Upper lobe of left lung (tissue), 6 donors: ENCODE measurements around the gene NSD2. TPM values are rescaled to one million over a fixed set of nuclear protein-coding genes. Genes with fewer than 3 reads are reported as not detected.

Experiments
- ATAC-seq, 2 donors: fragments of 200-7000 bp; cut with Tn5 transposase; one replicate each; pipeline ENCODE4 v1.9.1; 2022; ENCODE audit warnings: mild to moderate bottlenecking in 2 of 2, moderate library complexity in 2 of 2; ENCODE audit not compliant: low FRiP score in 2 of 2
- DNase-seq, 2 donors: peaks; one replicate each; pipeline ENCODE4 v3.0.0-alpha.2; 2019 to 2020
- H3K27ac ChIP-seq, 4 donors: fragments of 200-600 bp; sonication (generic); one replicate each; pipeline ENCODE4 v1.5.1; 2016 to 2019
- H3K27me3 ChIP-seq, 4 donors: fragments of 200-600 bp; sonication (generic); one replicate each; pipeline ENCODE4 v1.5.1; 2017 to 2019
- H3K36me3 ChIP-seq, 4 donors: fragments of 200-600 bp; sonication (generic); one replicate each; pipeline ENCODE4 v1.5.1; 2016 to 2019
- H3K4me1 ChIP-seq, 4 donors: fragments of 200-600 bp; sonication (generic); one replicate each; pipeline ENCODE4 v1.5.1; 2018 to 2019
- H3K4me3 ChIP-seq, 4 donors: fragments of 200-600 bp; sonication (generic); one replicate each; pipeline ENCODE4 v1.5.1; 2017 to 2019; ENCODE audit warnings: mild to moderate bottlenecking in 2 of 4, moderate library complexity in 1 of 4
- H3K9me3 ChIP-seq, 4 donors: fragments of 200-600 bp; sonication (generic); one replicate each; pipeline ENCODE4 v1.5.1; 2018 to 2019
- CTCF ChIP-seq, 6 experiments: fragments of 450-650 bp in 4 of 6; fragments of 200-600 bp in 2 of 6; sonication (generic) in 2 of 6; IDR thresholded peaks; one replicate each; pipeline ENCODE4 v1.5.1; 2016 to 2019; ENCODE audit warnings: antibody characterized with exemption in 6 of 6
- EP300 ChIP-seq, 4 donors: sonication (generic); formaldehyde crosslinking; IDR thresholded peaks; one replicate each; pipeline ENCODE4 v1.5.1; 2017; ENCODE audit warnings: antibody characterized with exemption in 4 of 4, control low read depth in 2 of 4
- POLR2A ChIP-seq, 4 donors: fragments of 450-650 bp; IDR thresholded peaks; one replicate each; pipeline ENCODE4 v1.5.1; 2016 to 2017; ENCODE audit warnings: antibody characterized with exemption in 4 of 4, mild to moderate bottlenecking in 2 of 4
- POLR2AphosphoS5 ChIP-seq, 2 donors: sonication (generic); formaldehyde crosslinking; IDR thresholded peaks; one replicate each; pipeline ENCODE4 v1.5.1; 2017; ENCODE audit warnings: antibody characterized with exemption in 2 of 2
- WGBS, 2 donors: methylation state at CpG; one replicate each; pipeline ENCODE4 v1.1.5; 2017 to 2018; 5-methylcytosine and 5-hydroxymethylcytosine counted together
- total RNA-seq, 6 donors: library from RNA; depleted of rRNA in 4 of 6; stranded (reverse); fragments of >200 nt in 4 of 6; gene quantifications; one replicate each; pipeline versions ENCODE4 v1.1.0 to v1.2.1, GENCODE V29; 2016 to 2021
- donor health status: DM: no; HTN: no; CAD: no; lungs with moderate emphysema.
- donor health status: DM: no; HTN: yes; CAD: no; lungs with severe emphysema.

The NSD2 gene
- 100 to 1,000 TPM in 2 of 6 donors, 10 to 100 TPM in 4; 35.7 to 164 (median 53.1) TPM for total RNA-seq

- TF ChIP-seq POLR2A (IDR thresholded peaks at IDR 0.05) (peak in 3 of 4 donors; percentile 74 to 88 (median 86)), EP300 (IDR thresholded peaks at IDR 0.05) (no peak), CTCF (IDR thresholded peaks at IDR 0.05) (peak in 1 of 6 experiments; percentile 15), POLR2AphosphoS5 (IDR thresholded peaks at IDR 0.05) (peak; percentile 71 to 80)
- Histone ChIP-seq H3K4me3 (peak within 1 kb of the TSS; percentile 96 to 99 (median 98)), H3K4me1 (peaks cover 13 to 41% (median 22%) of the 10 kb centered on the region in 4 donors), H3K9me3 (no peaks in the 10 kb centered on the region), H3K27ac (peak within 1 kb of the TSS; percentile 94 to 99 (median 98)), H3K27me3 (no peaks in the 10 kb centered on the region), H3K36me3 (no peaks in the 10 kb centered on the region)
- DNase-seq, result peak; percentile 90 to 99
- ATAC-seq, result peak; percentile 86 to 93
- 0 to 1% methylated on average over 15 to 24 of the region's 155 CpGs for WGBS, 2 donors
Observed at GRCh38 chr4:1870578-1871443, at the start of gene NSD2. TSS of gene NSD2 (plus strand) at chr4:1871393. CDS start at chr4:1900655, 29,262 bp downstream.

DNA sequence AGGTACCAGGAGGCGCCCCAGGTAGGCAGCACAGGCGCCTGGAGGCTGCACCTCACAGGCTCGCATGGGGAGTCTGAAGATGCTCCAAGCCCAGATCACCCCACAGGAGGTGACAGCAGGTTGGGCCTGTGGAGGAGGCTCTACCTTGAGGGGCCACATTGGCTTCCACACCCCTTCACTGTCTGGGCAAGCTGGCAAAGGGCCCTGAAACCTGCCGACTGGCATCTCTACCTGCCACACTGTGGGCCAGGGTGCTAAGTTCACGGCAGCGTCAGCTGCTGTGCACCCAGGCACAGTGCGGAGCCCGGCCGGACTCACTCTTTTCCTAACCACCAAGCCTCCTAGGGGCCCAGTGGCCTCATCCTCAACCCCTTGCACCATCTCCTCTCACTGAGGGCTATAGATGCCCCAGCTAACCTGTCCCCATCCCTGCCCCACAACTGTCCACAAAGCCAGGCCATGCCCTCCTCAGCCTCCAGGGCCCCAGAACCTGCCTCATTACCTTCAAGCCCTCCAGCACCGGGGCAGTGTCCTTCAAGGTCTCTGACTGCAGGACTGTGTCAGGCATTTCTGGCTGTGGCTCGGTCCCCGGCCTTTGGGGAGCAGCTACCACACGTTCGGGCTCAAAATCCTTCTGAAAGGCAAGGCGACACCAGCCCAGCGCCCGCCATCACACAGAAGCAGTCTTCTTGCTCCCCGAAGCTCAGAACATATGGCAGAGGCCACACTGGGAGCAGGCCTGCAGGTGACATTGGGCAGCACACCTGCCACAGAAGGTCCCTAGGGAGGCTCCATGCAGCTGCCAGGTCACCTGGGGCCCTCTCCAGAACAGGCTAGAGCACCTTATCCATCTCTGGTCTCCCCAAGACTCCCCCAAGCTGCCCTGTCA lies 49.3 kb upstream of the NSD2 start:
- H3K27me3 ChIP-seq, result no peaks in the 10 kb centered on the region
- peaks cover 0 to 5% (median 0%) of the 10 kb centered on the region in 4 donors for H3K4me1 ChIP-seq
- no peak overlapping the region for H3K4me3 ChIP-seq
- ATAC-seq (no peak), DNase-seq (no peak)
- no peaks in the 10 kb centered on the region for H3K9me3 ChIP-seq
- TF ChIP-seq CTCF (IDR thresholded peaks at IDR 0.05), result no peak
- no peak for TF ChIP-seq POLR2A (IDR thresholded peaks at IDR 0.05)
- no peak for TF ChIP-seq EP300 (IDR thresholded peaks at IDR 0.05)
- no peak for TF ChIP-seq POLR2AphosphoS5 (IDR thresholded peaks at IDR 0.05)
- WGBS, 2 donors, result 94 to 97% methylated on average over 6 to 18 of the region's 18 CpGs
- H3K36me3 ChIP-seq, result peaks cover 33 to 98% (median 75%) of the 10 kb centered on the region in 4 donors
- H3K27ac ChIP-seq, result no peak overlapping the region

DNA sequence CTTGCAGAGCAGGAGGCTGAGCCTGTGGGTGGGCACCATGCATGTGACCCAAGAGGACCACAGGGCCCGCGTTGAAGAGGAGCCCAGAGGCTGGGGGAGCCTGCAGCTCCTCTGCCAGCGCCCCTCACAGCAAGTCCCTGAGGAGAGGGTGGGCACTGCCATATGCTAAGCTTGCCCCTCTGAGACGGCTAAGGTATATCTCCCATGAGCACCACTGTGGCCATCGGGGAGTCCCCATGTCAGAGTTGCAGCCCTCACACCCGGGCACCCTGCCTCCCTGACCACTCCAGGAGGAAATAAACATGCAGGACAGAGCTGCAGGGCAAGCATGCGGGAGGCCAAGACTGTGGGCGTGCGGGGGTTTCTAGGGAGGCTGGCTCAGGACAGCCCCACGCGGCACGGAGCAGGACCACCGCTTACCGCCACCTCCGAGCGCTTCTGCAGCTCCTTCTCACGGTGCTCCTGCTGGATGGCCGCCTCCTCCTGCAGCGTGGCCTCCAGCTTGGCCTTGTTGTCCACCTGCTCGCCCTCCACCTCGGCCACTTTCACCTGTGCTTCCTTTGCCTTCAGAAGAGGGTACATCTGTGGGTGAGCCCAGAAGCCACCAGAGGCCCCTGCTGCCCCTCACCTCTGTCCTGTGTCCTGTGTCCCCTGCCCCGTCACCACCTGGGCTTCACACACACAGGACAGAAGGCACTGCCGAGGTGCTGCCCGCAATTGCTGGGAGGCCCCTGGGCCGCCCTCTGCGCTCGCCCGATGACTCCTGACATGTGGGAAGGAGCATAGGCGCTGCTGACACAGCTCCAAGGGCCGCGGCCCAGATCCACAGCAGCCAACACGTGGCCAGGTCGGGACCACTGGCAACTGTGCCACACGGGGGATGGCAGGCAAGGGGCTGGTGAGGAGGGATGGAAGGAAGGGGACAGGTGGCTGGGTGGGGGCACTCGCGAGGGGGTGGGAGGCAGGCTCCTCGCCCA lies 48.3 kb upstream of the NSD2 start:
- Histone ChIP-seq H3K27me3 (no peaks in the 10 kb centered on the region), H3K4me1 (peaks cover 0 to 5% (median 0%) of the 10 kb centered on the region in 4 donors), H3K27ac (no peak overlapping the region), H3K4me3 (no peak overlapping the region), H3K9me3 (no peaks in the 10 kb centered on the region), H3K36me3 (peaks cover 33 to 89% (median 68%) of the 10 kb centered on the region in 4 donors)
- DNase-seq, result peak in 1 of 2 donors; percentile 73
- TF ChIP-seq POLR2AphosphoS5 (IDR thresholded peaks at IDR 0.05), result no peak
- TF ChIP-seq POLR2A (IDR thresholded peaks at IDR 0.05), result no peak
- TF ChIP-seq CTCF (IDR thresholded peaks at IDR 0.05), result no peak
- TF ChIP-seq EP300 (IDR thresholded peaks at IDR 0.05), result no peak
- WGBS, 2 donors, result 94 to 97% methylated on average over 11 to 35 of the region's 37 CpGs
- no peak for ATAC-seq

GRCh38 chr4:1823545-1823932 lies 47.7 kb upstream of the NSD2 start:
- WGBS, 2 donors, result 95 to 98% methylated on average over 12 of the region's 12 CpGs
- Histone ChIP-seq H3K36me3 (peaks cover 33 to 82% (median 63%) of the 10 kb centered on the region in 4 donors), H3K9me3 (no peaks in the 10 kb centered on the region), H3K27me3 (no peaks in the 10 kb centered on the region), H3K4me3 (no peak overlapping the region), H3K4me1 (peaks cover 0 to 5% (median 0%) of the 10 kb centered on the region in 4 donors), H3K27ac (no peak overlapping the region)
- peak in 1 of 2 donors; percentile 14 for ATAC-seq
- DNase-seq, result no peak
- TF ChIP-seq POLR2A (IDR thresholded peaks at IDR 0.05) (no peak), EP300 (IDR thresholded peaks at IDR 0.05) (no peak), POLR2AphosphoS5 (IDR thresholded peaks at IDR 0.05) (no peak), CTCF (IDR thresholded peaks at IDR 0.05) (no peak)
